Adrenal gland (tissue), 5 donors: ENCODE data around the gene PPP4R3B.

Source experiments
- POLR2A ChIP-seq, 2 donors: fragments of 450-650 bp; IDR thresholded peaks; one replicate each; pipeline ENCODE4 v1.6.1; 2017; ENCODE audit warnings: antibody characterized with exemption in 2 of 2, mild to moderate bottlenecking in 2 of 2, moderate library complexity in 1 of 2
- TF ChIP-seq, protein P1 (sequence below), 6 experiments: fragments of 450-650 bp in 4 of 6; fragments of 200-600 bp in 2 of 6; sonication (generic) in 1 of 6; IDR thresholded peaks; 1 replicate in 5 of 6; 2 replicates in 1 of 6; pipeline versions ENCODE4 v1.5.1 to v1.8.0; 2016 to 2021; ENCODE audit warnings: antibody characterized with exemption in 6 of 6, mild to moderate bottlenecking in 2 of 6, moderate library complexity in 1 of 6
- donor health status: DM: no; HTN: no; CAD: no.

DNA sequence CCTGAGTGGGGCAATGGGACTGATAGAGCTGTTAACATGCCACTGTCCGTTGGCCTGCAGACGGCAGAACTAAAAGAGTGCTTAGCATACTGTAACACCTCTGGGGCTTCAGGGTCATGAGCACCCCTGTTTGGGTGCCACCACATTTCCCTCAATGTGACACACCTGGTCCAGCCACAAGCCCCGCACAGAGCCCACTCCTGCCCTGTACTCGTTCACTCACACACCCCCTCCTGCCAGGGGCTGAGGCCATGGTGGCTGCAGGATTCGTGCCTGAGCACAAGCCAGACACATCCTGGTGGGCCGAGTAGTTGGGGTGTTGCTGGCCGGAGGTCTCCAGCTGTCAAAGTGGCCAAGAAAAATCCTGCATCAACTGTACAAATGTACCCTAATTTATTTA, 4.4 kb upstream of the PPP4R3B start:
- TF ChIP-seq, protein P1, sequence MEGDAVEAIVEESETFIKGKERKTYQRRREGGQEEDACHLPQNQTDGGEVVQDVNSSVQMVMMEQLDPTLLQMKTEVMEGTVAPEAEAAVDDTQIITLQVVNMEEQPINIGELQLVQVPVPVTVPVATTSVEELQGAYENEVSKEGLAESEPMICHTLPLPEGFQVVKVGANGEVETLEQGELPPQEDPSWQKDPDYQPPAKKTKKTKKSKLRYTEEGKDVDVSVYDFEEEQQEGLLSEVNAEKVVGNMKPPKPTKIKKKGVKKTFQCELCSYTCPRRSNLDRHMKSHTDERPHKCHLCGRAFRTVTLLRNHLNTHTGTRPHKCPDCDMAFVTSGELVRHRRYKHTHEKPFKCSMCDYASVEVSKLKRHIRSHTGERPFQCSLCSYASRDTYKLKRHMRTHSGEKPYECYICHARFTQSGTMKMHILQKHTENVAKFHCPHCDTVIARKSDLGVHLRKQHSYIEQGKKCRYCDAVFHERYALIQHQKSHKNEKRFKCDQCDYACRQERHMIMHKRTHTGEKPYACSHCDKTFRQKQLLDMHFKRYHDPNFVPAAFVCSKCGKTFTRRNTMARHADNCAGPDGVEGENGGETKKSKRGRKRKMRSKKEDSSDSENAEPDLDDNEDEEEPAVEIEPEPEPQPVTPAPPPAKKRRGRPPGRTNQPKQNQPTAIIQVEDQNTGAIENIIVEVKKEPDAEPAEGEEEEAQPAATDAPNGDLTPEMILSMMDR (IDR thresholded peaks at IDR 0.05) = no peak
- TF ChIP-seq POLR2A (IDR thresholded peaks at IDR 0.05) = no peak
